Rectal smooth muscle tissue (tissue), 1 donor: ENCODE data around the gene CHST11.

ENCODE experiments used
- H3K27ac ChIP-seq: one replicate; pipeline ENCODE4 v1.7.0; 2013; ENCODE audit warnings: low read depth, low read length, inconsistent platforms
- H3K27me3 ChIP-seq: one replicate; pipeline ENCODE4 v1.7.0; 2013; ENCODE audit warnings: low read length; ENCODE audit not compliant: control insufficient read depth, insufficient read depth
- H3K36me3 ChIP-seq: one replicate; pipeline ENCODE4 v1.7.0; 2013; ENCODE audit warnings: low read length; ENCODE audit not compliant: control insufficient read depth, insufficient read depth
- H3K4me1 ChIP-seq: one replicate; pipeline ENCODE4 v1.7.0; 2013; ENCODE audit warnings: low read length; ENCODE audit not compliant: control insufficient read depth, insufficient read depth
- H3K4me3 ChIP-seq: one replicate; pipeline ENCODE4 v1.7.0; 2013; ENCODE audit warnings: low read length
- H3K9ac ChIP-seq: one replicate; pipeline ENCODE4 v1.7.0; 2013; ENCODE audit warnings: low read length

CHST11 gene

DNA sequence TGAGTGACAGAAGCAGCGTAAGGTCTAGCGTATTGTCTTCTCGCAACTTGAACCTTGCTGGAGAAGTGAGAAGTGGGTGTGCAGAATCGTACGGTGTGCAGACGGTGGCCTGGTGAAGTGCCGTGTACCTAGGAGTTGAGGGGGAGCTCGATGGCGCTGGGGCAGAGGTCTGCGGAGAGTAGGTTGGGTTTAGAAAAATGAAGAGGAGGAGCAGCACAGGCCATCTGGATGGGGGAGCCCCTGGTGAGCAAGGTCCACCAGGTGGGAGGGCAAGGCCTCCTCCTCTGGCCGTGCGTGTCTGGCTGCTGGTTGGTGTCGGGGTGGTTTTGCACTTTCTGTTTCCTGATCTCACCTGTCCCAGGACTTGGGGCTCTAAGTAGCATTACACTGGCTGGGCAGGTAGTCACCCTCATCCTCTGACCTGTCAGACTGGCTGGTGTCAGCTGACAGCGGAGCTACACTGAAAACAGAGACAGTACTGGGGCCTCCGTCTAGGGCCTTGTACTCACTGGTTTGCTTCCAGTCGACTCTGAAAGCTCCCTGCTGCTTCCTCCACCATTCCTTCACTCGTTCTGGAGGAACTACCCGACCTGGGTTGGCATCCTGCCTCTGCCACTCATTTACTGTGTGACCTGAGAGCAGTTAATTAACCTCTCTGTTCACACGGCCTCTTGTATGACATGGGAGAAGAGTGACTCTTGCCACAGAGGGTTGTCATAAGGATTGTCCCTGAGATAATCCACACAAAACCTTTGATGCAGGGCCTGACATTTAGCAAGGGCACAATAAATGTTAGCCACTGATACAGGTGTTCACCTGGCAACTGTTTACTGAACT lies 273.1 kb downstream of the CHST11 start:
- H3K27ac ChIP-seq, result no peak overlapping the region
- no peak overlapping the region for H3K4me3 ChIP-seq
- H3K27me3 ChIP-seq, result no peaks in the 10 kb centered on the region
- no peak overlapping the region for H3K9ac ChIP-seq
- H3K4me1 ChIP-seq, result no peaks in the 10 kb centered on the region
- H3K36me3 ChIP-seq, result no peaks in the 10 kb centered on the region

DNA sequence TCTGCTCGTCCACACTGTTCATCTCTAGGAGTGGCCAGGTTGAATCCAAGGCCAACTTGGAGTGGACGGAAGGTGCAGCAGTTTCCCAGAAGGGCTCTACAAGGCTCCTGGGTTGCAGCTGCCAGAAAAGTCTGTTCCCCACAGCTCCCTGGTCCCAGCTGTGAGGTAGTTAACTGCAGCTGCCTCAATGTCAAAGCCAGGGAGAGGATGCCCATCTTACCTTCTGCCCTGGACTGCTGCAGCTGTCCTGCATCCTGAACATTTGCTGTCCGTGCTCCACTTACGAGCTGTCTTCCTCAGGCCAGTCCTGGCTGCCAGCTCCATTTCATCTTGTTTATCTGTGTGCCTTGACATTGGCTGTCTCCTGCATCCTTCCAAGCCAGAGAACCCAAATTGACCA lies 274.0 kb downstream of the CHST11 start:
- no peak overlapping the region for H3K9ac ChIP-seq
- H3K4me1 ChIP-seq, result no peaks in the 10 kb centered on the region
- no peaks in the 10 kb centered on the region for H3K27me3 ChIP-seq
- H3K27ac ChIP-seq, result no peak overlapping the region
- no peak overlapping the region for H3K4me3 ChIP-seq
- H3K36me3 ChIP-seq, result no peaks in the 10 kb centered on the region

DNA sequence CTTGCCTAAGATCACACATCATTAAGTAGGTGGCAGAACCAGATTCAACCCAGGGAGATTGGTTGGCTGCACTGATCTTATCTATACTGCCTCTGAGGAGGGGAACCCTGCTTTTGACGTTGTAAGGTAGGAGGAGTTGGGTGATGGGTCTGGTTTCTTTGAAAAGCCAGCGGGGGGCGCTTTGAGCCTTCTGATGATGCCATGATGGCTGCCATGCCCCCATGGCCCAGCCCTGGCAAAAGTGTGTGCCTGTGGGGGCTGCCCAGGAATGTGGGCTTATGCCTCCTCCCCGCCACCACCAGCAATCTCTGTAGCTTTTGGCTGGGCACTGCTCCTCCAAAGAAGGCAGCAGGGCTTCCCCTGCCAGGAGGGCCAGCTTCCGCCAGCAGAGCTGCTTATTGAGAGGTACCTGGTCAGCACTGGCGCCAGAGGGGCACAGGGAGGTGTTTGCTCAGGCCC lies 277.0 kb downstream of the CHST11 start:
- Histone ChIP-seq H3K4me3 (no peak overlapping the region), H3K27ac (no peak overlapping the region), H3K9ac (no peak overlapping the region), H3K36me3 (no peaks in the 10 kb centered on the region), H3K27me3 (no peaks in the 10 kb centered on the region), H3K4me1 (no peaks in the 10 kb centered on the region)

DNA sequence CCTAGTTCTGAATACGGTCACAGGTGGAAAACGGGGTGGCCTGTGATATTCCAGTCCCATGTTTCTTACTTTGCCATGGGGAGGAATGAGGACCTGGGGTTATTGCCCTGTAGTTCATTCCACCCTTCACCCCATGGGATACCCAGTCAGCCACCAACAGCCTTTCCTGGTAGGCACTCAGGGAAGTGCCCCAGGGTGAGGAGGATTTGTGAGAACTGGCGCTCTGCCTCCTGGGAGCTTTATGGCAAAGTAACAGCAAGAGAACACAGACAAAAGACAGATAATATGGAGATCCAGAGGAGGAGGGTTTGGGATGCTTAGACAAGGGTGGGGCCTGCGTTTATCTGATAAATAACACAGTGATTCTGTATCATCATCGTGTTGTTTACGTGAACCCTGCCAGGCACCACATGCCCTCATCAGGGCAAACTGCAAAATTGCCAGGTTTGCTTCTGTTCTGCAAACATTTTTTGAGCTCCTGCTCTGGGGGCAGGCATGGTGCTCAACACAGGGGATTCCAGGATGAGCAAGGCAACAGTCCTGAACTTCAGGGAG lies 277.9 kb downstream of the CHST11 start:
- Histone ChIP-seq H3K4me3 (no peak overlapping the region), H3K36me3 (no peaks in the 10 kb centered on the region), H3K27ac (no peak overlapping the region), H3K9ac (no peak overlapping the region), H3K27me3 (no peaks in the 10 kb centered on the region), H3K4me1 (no peaks in the 10 kb centered on the region)

DNA sequence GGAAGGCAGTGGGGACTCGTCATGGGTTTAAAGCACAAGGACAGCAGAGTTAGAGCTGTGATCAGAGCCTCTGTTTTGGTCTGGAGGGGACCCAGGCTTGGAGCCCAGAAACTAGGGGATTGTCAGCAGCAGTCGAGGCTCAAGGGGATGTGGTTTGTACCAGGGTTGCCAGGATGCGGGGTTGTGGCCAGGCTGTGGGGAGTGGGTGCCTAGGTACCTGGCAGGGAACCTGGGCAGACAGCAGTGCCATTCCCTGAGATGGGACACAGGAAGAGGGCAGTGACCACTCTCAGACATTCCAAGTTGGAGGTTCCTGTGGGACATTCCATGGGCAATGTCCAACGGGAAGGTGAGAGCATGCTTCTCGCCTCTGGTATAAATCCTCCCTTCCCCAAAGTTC lies 279.1 kb downstream of the CHST11 start:
- Histone ChIP-seq H3K27me3 (no peaks in the 10 kb centered on the region), H3K9ac (no peak overlapping the region), H3K4me1 (no peaks in the 10 kb centered on the region), H3K4me3 (no peak overlapping the region), H3K36me3 (no peaks in the 10 kb centered on the region), H3K27ac (no peak overlapping the region)

DNA sequence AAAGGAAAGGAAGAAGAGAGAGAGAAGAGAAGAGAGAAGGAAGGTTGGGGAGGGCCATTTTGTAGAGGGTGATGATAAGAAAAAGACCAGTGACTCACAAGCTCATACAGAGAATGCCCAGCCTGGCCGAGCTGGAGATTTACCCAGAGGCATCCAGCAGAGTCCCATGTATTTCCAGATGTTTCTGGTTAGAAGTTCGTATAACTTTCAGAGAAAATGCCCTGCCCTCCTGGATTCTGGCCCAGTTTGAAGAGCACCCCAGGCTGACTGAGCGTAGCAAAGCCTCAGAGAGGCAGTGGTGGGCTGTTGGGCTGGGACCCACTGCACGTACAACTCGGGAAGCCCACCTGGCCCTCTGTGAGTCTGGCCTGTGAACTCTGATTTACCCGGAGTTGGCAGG lies 279.6 kb downstream of the CHST11 start:
- no peaks in the 10 kb centered on the region for H3K4me1 ChIP-seq
- H3K9ac ChIP-seq, result no peak overlapping the region
- H3K4me3 ChIP-seq, result no peak overlapping the region
- no peaks in the 10 kb centered on the region for H3K27me3 ChIP-seq
- no peak overlapping the region for H3K27ac ChIP-seq
- no peaks in the 10 kb centered on the region for H3K36me3 ChIP-seq

DNA sequence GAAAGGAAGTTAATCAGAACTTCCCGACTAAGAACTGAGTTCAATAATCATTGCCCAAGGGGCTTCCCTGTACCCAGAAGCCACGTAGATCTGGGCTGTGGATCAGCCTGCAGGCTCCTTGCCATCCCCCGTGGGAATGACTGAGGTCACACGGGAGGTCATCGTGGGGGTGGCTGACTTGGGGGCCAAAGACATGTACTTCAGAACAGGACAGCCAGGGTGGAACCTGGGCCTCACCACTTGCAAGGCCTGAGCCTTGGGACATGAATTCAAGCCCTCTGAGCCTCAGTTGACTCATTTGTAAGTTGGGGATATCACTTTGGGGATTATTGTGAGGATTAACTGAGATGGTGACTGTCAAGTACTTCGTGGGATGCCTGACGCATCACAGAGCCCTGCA lies 280.4 kb downstream of the CHST11 start:
- H3K27ac ChIP-seq, result no peak overlapping the region
- H3K4me1 ChIP-seq, result no peaks in the 10 kb centered on the region
- no peak overlapping the region for H3K4me3 ChIP-seq

DNA sequence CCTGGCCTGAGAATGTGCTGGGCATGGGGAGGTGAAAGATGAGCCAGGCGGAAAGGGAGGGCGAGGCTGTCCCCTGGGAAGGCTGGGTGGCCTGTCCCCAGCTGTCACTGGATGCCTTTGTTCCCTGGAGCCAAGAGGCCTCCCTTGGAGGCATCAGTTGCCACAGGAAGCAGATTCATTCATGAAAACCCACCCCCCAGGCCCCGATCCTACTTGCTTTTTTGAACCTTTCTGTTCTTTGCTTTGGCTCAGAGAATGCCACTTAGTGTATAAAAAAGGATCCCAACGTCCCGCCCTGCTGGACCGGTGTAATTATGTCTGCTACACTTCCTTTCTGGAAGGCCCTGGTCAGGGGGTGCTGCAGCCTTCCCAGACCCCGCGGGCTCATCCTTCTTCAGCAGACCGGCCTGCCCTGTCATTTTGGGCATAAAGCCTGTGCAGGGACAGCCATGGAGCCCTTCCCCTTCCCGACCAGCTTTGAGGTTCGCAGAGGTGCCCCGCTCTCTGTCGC lies 281.1 kb downstream of the CHST11 start:
- Histone ChIP-seq H3K36me3 (no peaks in the 10 kb centered on the region), H3K4me3 (no peak overlapping the region), H3K4me1 (no peaks in the 10 kb centered on the region), H3K9ac (no peak overlapping the region), H3K27me3 (no peaks in the 10 kb centered on the region), H3K27ac (no peak overlapping the region)

More for the DNA sequence above, 280.4 kb downstream of the CHST11 start:
- no peaks in the 10 kb centered on the region for H3K36me3 ChIP-seq
- H3K27me3 ChIP-seq, result no peaks in the 10 kb centered on the region
- no peak overlapping the region for H3K9ac ChIP-seq

DNA sequence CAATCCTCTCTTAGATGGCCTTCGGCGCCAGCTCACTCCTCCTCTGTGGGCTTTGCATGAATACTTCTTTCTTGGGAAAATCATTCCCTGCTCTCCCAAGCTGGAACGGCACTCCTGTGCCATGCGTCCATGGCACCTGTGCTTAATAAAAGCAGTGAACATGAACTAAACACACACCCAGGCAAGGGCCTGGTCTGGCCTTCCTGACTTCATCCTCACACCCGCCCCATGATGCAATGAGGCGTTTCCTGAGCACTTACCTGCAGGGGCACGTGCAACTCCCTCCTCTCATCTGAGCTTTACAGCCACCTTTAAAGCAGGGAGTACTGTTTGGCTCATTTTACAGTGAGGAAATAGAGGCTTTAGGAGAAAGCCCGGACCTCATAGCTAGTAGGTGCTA lies 281.6 kb downstream of the CHST11 start:
- Histone ChIP-seq H3K4me3 (no peak overlapping the region), H3K27me3 (no peaks in the 10 kb centered on the region), H3K27ac (no peak overlapping the region), H3K9ac (no peak overlapping the region), H3K36me3 (no peaks in the 10 kb centered on the region), H3K4me1 (no peaks in the 10 kb centered on the region)

DNA sequence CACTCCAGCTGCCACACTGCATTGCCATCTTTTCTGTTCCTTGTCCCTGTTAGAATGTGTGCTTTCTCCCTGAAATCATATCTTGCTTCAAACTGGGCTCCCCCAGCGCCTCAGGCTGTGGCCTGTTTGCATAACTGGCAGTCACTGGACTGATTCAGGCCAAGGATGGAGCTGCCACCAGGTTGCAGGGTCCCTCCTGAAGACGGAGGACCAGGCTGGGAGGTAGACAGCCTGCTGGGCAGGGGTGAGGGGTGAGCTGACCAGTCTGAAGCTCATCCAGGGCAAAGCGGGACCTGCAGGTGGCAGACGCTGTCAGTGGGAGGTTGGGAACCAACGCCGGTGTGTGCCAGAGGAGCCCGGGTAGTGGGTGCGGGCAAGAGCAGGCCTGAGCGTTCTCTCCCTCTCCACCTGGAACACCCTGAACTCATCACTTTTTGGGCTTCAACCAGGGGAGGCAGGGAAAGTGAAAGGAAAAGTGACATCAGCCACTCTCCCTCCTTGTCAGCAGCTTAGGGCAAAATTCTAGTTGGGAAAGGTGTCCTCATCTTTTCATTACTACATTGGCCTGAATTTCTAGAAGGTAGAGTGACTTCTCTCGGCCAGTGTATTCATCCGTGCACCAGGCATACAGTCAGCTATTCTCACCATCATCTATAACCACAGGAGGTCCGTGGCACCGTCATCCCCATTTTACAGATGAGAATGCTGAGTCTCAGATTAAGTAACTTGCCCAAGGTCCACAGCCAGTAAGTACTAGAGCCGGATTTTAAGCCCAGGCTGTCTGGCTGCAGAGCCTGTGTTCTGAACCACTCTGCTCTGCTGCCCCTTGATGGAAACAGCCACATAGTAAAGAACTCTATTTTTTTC lies 282.3 kb downstream of the CHST11 start:
- no peak overlapping the region for H3K9ac ChIP-seq
- no peaks in the 10 kb centered on the region for H3K4me1 ChIP-seq
- no peak overlapping the region for H3K27ac ChIP-seq
- no peak overlapping the region for H3K4me3 ChIP-seq
- H3K27me3 ChIP-seq, result no peaks in the 10 kb centered on the region
- H3K36me3 ChIP-seq, result no peaks in the 10 kb centered on the region

DNA sequence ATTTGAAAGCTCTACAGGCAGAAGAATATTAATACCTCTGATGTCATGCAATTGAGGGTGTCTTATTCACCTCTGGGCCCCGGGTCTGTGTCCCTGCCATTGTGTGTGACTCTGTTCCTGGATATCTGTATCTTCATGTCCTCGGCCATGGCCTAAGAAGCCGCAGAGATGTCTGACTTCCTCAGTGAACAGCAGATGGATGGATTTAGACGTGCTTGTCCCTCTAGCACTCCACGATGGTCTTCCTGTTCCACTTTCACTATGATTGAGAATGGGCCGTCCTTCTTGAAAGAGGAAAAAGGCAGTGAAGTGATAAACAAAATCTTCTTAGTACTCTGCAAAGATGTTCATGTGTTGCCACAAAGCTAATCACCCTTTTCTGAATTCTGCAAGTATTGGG lies 283.9 kb downstream of the CHST11 start:
- no peak overlapping the region for H3K27ac ChIP-seq
- no peaks in the 10 kb centered on the region for H3K36me3 ChIP-seq
- H3K4me1 ChIP-seq, result no peaks in the 10 kb centered on the region
- no peaks in the 10 kb centered on the region for H3K27me3 ChIP-seq
- no peak overlapping the region for H3K9ac ChIP-seq
- no peak overlapping the region for H3K4me3 ChIP-seq

DNA sequence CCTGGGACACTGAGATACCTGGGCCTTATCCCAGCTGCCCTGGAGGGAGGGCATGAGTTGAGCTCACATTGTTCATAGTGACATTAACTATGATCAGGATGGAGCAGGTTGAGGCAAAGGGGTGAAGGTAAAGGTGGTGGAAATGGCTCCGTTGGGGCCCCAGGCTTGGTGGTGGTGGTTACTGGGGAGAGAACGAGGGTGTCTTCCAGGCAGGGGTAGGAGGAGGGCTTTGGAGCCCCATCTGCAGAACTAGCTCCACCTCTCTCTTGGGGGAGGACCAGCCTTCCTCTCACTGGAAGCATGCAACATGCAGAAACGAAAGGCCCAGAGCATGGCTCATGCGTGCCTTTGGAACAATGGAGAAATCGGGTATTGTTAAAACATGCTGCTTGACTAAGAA lies 284.3 kb downstream of the CHST11 start:
- no peak overlapping the region for H3K9ac ChIP-seq

More for the DNA sequence above, 284.3 kb downstream of the CHST11 start:
- H3K4me3 ChIP-seq, result no peak overlapping the region
- no peak overlapping the region for H3K27ac ChIP-seq
- no peaks in the 10 kb centered on the region for H3K27me3 ChIP-seq
- no peaks in the 10 kb centered on the region for H3K4me1 ChIP-seq
- no peaks in the 10 kb centered on the region for H3K36me3 ChIP-seq
